Measurements from ENCODE around the gene RNASEH2A.

DNA sequence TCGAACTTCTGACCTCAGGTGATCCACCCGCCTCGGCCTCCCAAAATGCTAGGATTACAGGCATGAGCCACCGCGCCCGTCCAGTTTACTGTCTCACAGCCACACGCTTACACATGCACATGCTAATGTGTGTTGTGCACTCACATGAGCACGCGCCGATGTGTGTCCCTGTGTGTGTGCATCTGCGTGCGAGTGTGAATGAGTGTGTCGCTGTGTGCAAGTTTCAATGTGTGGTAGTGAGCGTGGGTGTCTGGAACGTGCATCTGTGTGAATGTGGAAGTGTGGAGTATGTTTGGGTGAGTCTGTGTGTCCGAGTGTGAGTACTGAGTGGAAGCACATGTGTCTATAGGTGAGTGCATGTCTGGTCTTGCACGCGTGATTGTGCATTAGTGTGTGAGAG, 36.1 kb downstream of the RNASEH2A start:
- TF ChIP-seq, protein P1, sequence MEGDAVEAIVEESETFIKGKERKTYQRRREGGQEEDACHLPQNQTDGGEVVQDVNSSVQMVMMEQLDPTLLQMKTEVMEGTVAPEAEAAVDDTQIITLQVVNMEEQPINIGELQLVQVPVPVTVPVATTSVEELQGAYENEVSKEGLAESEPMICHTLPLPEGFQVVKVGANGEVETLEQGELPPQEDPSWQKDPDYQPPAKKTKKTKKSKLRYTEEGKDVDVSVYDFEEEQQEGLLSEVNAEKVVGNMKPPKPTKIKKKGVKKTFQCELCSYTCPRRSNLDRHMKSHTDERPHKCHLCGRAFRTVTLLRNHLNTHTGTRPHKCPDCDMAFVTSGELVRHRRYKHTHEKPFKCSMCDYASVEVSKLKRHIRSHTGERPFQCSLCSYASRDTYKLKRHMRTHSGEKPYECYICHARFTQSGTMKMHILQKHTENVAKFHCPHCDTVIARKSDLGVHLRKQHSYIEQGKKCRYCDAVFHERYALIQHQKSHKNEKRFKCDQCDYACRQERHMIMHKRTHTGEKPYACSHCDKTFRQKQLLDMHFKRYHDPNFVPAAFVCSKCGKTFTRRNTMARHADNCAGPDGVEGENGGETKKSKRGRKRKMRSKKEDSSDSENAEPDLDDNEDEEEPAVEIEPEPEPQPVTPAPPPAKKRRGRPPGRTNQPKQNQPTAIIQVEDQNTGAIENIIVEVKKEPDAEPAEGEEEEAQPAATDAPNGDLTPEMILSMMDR (IDR thresholded peaks at IDR 0.05; ENCODE audit: low read length): no peak
- no peak for TF ChIP-seq EZH2 (IDR thresholded peaks at IDR 0.05; ENCODE audit: borderline replicate concordance, low read length)

Measured in OCI-LY1 (cell line).